Measurements from ENCODE around the gene CEP128.

CEP128 gene

GRCh38 chr14:80620434-80620833 is 321.1 kb downstream of the CEP128 start:
- DNase-seq (ENCODE audit: low read depth in 1 of 2, low spot score in 1 of 2), result no peak

DNA sequence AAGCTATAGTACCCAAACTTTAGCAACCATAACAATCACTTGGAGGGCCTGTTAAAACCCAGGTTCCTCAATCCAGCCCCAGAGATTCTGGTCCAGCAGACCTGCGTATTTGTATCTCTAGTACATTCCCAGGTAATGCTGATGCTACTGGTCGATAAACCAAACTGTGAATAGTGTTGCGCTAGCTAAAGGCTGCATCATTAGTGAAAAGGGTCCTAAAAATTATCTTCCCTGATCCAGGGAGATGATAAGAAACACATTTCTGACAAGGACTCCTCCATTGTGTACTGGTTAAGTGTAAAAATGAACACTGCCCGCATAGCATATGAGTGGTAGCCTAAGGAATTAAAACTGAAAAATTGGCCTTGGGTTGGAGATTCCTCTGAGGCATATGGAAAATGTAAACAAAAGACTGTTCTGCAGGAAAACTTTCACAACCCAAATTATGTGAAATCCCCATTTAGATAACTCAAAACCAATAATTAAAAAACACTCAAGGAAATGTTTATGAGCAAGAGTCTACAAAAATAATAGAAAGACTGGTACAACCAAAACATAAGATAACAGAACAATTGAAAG is 322.7 kb downstream of the CEP128 start:
- DNase-seq (ENCODE audit: low read depth in 1 of 2, low spot score in 1 of 2), result no peak

- no peak for DNase-seq (ENCODE audit: low read depth in 1 of 2, low spot score in 1 of 2)
These were observed 325.7 kb downstream of the CEP128 start for GRCh38 chr14:80615831-80616230.

DNA sequence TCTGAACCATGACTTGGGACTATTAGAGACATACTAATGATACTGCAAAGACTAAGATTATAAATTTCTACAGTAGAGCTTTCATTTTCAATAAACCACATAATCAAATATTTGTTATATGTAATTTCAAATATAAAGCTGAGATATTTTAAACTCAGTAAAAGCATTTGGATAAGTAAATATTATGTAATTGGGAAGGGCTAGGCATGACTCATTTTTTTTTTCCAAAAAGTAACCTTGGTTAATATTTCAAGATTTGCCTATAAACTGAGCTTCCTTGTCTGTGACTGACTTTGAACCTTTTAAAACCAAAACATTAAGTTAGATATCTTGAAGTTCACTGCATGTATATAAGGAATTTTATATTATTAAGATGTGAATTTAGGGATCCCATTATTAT is 332.5 kb downstream of the CEP128 start:
- no peak for DNase-seq (ENCODE audit: low read depth in 1 of 2, low spot score in 1 of 2)

DNA sequence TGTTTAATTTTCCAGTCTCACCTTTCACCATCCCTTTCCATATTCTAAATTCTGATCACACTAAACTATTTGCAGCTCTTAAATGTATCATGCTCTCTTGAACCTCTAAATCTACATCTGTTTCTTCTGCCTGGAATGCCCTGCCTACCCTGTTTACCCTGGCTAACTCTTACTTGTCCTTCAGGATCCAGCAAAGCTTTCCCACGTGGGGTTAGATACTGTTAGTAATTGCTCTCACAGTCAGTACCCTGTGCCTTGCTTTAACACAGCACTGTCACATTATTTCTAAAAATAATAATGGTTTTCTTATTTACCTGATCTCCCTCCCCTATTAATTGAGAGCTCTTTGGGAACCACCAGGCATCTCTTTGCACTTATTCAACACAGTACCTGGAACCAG is 333.0 kb downstream of the CEP128 start:
- DNase-seq (ENCODE audit: low read depth in 1 of 2, low spot score in 1 of 2), result no peak

DNA sequence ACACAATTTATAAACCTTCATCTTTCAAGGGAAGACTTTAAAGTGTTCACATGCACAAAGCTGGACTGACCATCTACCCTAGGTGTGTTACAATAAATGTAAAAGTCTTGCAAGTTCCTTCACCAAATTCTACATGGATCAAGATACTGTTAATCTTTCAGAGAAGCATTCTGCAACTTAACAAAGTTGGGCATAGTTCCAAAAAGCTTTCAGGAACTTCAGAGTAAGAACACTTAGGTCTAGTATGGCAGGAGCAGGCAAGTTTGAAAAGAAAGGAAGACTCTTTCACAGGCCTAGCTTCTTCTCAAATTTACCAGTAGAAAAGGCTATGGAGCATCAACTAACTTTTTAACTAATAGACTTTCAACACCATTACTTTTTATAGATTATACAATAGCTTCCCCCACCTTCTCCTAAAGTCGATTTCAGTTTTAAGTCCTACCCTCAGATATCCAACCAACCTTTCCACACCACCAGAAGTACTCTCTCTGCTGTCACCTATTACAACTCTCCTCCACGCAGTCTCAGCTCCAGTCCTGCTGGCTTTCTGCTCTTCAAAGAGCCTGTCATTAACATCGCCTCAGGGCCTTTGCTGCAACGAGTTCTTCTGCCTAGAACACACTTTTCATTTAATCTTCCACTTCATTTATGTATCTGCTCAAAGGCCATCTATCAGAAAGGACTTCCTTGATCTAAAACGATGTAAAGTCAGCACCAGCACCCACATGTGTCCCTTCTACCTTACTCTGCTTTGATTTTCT is 333.9 kb downstream of the CEP128 start:
- no peak for DNase-seq (ENCODE audit: low read depth in 1 of 2, low spot score in 1 of 2)

DNA sequence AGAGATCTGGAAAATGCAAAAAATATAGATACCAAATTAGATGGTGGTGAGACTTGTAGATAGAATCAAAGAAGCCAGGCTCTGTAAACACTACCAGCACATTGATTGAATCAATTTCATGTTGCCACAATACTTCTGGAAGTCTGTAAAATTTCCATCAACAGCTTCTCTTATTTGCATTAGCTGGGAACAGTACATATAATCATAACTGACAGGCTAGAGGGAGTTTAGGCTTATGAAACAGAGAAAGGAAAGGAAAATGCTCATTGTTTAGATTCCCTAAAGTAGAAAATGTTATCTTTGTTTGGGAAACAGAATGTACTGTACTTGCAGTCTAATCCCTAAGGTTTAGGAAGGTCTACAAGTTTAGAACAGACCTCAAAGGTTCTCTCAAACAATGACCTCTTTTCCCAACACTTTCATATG is 335.2 kb downstream of the CEP128 start:
- DNase-seq (ENCODE audit: low read depth in 1 of 2, low spot score in 1 of 2), result no peak

GRCh38 chr14:80605536-80605935 is 336.0 kb downstream of the CEP128 start:
- DNase-seq (ENCODE audit: low read depth in 1 of 2, low spot score in 1 of 2), result no peak

DNA sequence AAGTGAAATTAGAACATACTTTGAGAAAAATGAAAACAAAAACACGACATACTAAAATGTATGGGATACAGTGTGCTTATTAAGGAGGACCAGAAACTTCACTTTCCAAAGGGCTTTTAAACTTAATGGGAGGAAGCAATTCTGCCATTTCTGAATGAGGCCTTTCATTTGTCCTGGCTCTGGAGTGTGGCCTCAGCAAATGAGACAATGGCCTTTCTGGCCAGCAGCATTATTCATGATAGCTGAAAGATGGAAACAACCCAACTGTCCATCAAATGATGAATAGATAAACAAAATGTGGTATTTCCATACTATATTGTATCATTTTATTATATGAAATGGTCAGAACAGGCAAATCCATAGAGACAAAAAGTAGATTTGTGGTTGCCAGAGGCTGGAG is 338.6 kb downstream of the CEP128 start:
- no peak for DNase-seq (ENCODE audit: low read depth in 1 of 2, low spot score in 1 of 2)

DNA sequence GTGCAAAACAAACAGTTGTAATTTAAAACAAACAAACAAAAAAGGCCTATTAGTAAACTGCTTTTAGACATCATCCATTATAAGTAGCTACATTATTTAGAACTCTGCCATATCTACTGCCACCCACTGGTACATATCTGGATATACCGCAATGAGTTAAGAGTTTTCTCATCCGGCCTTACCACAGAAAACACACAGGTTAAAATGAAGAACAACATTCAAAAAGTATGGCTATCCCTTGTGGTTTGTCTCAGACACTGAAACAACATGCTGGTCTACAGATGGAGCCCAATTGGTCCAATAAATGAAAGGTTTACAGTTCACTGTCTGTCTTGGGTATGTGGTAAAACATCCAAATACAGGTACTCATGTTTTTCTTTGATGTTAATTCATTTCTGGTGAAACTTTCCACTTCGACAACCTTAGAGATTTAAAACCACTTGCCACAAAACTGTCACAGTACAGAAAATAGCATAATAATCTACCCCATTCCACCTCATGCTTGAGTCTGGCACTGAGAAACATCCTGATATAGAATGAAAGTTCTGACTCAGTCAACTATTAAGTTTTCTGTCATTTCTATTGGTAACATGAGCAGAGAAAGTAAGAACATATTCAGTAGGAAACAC is 354.3 kb downstream of the CEP128 start:
- no peak for DNase-seq (ENCODE audit: low read depth in 1 of 2, low spot score in 1 of 2)

- no peak for DNase-seq (ENCODE audit: low read depth in 1 of 2, low spot score in 1 of 2)
These were observed 355.4 kb downstream of the CEP128 start for GRCh38 chr14:80586131-80586530.

DNA sequence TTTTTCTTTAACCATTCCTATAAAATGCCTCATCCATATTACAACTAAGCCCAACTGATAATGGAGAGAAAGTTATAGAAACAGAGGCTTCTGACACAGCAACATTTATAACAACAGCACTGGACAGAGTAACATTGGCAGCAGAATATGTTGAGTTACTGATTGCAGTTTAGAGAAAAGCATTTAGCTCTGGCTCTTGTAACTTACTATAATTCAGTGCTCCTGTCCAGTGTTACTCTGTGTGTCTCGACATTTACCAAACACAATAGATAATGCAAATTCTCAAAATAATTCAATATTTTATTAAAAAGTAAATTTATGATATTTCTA is 356.1 kb downstream of the CEP128 start:
- no peak for DNase-seq (ENCODE audit: low read depth in 1 of 2, low spot score in 1 of 2)

- DNase-seq (ENCODE audit: low read depth in 1 of 2, low spot score in 1 of 2), result no peak
These were observed 356.6 kb downstream of the CEP128 start for GRCh38 chr14:80584744-80585505.

DNA sequence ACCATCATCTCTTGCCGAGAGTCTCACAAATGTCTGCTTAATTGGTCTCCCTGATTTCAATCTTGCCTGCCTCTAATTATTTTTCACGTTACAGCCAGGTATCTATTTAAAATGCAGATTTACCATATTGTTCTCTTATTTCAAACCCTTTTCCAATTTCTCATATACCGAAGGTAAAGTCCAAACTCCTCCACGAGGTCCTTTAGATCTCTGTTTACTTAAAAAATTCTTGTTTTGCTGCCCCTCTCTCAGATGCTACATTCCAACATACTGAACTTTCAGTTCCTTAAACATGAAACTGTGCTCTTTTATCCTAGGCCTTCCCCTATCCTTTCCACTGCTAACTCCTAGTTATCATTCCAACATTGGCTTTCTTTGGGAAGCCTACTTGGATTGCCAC is 363.9 kb downstream of the CEP128 start:
- DNase-seq (ENCODE audit: low read depth in 1 of 2, low spot score in 1 of 2), result no peak

DNA sequence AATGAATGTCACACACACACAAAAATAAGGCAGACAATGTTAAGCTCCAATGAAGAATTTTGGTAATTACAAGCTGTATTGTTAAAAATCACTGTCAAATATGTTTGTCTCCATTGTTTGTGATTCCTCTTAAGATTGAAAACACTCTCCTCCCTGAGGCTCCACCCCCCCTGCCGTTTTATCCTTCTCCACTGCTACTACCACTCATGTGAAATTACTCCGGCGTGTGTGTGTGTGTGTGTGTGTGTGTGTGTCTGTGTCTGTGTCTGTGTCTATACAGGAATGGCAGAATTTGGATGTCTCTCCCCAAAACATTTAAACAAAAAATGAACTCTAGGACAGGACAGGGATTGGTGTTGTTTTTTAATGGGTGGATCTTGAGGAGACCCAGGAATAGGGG is 365.1 kb downstream of the CEP128 start:
- no peak for DNase-seq (ENCODE audit: low read depth in 1 of 2, low spot score in 1 of 2)

- DNase-seq (ENCODE audit: low read depth in 1 of 2, low spot score in 1 of 2), result no peak
These were observed 365.8 kb downstream of the CEP128 start for GRCh38 chr14:80575763-80576162.

GRCh38 chr14:80572666-80573065 is 368.9 kb downstream of the CEP128 start:
- DNase-seq (ENCODE audit: low read depth in 1 of 2, low spot score in 1 of 2), result no peak

GRCh38 chr14:80570930-80571298 is 370.6 kb downstream of the CEP128 start:
- no peak for DNase-seq (ENCODE audit: low read depth in 1 of 2, low spot score in 1 of 2)

DNA sequence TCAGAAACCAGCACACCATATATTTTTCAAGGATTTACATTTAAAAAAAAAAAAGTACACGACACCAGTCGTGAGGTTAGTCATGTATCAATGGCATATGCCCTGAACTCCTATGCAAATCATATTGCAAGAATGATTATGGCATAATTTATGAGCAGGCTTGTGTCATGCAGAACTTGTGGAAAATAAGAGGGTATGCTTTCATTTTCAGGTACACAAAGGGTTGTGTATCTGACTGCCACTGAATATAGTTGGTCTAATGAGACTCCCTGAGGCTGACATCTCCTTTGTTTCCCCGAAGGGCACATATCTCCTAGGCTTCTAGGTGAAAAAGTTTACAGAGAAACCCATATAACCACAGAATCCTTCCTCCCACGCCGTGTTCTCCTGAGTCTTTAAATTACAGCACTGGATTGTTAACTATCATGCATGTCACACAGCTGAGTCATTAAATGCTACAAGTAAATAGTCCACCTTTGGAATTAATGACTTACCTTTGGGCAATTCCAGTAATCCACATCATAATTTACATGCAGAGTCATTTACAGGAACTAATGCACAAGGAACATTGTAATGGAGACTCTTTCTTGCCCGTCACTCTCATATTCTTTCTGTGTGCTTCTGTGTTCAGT is 373.5 kb downstream of the CEP128 start:
- DNase-seq (ENCODE audit: low read depth in 1 of 2, low spot score in 1 of 2), result no peak

GRCh38 chr14:80565001-80565400 is 376.5 kb downstream of the CEP128 start:
- no peak for DNase-seq (ENCODE audit: low read depth in 1 of 2, low spot score in 1 of 2)

DNA sequence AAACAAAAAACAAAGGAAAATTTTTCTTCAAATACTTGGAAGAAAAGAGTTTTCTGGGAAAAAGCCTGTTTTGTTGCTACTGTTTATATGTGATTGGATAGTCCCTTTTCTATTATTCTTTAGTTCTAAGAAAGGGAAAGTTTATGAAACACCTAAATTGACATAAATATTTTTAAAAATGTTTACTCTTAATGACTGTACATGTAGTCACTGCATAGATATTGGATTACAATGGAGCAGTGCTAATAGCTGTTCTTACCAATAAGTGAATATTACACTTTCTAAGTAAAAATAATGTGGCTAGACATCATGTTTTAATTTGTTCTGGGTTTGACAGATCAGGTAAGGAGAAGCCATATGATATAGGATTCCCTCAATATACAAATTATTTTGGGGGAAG is 377.5 kb downstream of the CEP128 start:
- no peak for DNase-seq (ENCODE audit: low read depth in 1 of 2, low spot score in 1 of 2)
